T47D (cell line): ENCODE results near the gene PACC1.

ENCODE experiments used
- DNase-seq, 2 experiments: peaks; one replicate each; pipeline versions ENCODE4 v3.0.0 to v3.0.0-alpha.2; 2011 to 2012; ENCODE audit warnings: low read depth in 1 of 2, low spot score in 1 of 2
- JUND ChIP-seq: IDR thresholded peaks from 2 replicates; pipeline ENCODE4 v1.6.1; 2012; ENCODE audit warnings: low read depth
- in situ Hi-C: cut with HindIII; loops from 2 replicates; pipeline ENCODE4 v1.10.0; 2016; ENCODE audit warnings: low sequenced_read_pairs, low pct_unique_long_range_greater_than_20kb

The PACC1 gene

DNA sequence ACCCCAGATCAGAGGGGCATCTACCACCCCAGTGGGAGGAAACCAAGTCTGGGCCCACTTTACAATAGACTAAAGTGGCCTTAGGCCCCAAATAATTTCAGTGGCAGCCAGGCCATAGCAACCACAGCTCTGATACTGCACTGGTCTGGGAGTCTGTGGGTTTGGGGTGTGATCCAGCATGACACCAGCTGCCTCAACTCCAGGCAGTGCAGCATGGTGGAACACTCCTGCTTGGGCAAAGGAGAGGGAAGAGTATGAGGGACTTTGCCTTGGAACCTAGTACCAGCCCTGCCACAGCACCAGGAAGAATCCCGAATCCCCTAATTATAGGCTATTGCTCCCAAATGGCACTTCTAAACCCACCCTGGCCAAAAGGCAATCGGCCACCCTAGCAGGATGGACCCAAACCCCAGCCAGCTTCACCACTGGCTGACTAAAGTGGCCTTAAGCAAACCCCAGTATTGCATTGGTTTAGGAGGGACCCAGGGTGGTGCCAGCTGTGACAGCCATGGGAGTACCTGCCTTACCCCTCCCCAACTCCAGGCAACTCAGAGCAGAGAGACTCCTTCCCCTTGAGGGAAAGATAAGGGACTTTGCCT, 47.1 kb downstream of the PACC1 start:
- no peak for DNase-seq
- no peak for TF ChIP-seq JUND
- in situ Hi-C loops, result no loop called here

DNA sequence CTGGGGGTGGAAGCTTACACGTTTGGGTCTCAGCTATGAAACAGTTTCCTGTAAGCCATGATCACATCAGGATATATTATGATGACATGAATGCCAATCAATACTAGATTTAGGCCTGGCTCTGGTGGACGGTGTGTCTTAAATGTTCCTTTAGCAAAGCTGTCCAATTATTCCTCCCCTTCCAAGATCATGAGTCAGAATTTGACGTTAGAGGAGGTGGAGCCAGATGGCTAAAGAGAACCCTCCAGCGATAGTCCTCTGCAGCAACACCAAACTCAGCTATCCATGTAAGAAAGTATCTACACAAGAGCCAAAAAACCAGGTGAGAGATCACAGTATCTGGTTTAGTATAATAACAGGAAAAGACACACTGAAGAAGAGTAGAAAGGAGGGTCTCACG, 47.8 kb downstream of the PACC1 start:
- in situ Hi-C loops, result no loop called here
- DNase-seq, result no peak
- no peak for TF ChIP-seq JUND

DNA sequence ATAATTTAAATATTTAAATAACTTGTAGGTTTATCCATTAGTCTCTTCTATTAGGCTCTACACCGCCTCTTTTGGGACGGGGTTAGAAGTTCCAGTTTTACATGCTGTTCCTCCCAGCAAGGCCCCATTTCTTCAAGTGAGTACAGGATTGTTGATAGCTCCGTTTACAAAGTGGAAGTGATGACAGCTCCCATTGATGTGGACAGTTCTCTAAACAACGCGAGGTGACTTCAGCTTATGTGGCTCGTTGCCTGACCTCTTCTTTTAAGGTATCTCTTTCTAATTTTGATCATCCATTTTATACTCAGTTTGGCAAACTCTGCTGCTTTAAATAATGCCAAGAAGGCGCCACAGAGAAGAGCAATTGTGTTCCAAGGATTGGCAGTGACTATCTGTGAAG, 49.7 kb downstream of the PACC1 start:
- in situ Hi-C loops, result no loop called here
- TF ChIP-seq JUND, result no peak
- no peak for DNase-seq

DNA sequence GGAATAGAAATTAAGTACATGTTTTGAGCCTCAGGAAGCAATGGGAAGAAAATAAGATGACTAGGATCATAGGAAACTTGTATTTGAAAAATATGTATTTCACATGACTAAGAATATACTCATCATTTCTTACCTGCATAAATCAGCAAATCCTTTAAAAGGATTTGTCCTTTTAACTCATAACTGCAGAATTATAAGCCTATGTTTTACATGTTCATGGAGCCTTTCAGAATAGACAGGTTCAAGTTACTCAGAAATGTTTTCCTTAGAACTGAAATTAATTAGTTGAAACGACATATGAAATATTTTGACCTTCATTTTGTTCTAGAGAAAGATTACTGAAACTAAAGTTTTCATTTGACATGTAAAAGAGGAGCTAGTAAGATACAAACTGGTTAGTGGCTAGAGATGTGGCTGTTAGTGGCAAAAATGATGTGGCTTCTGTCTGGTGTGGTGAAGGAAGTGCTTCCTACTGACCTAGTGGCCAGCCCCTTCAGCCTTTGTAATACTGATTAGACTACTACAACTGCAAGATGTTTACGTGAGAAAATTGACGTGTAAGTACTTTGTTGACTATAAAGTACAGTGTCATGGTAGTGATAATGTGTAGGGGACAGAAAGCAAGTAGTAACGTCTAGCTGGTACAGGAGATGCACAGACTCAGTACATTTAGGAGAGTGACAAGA, 54.7 kb downstream of the PACC1 start:
- no peak for DNase-seq
- in situ Hi-C loops, result no loop called here
- TF ChIP-seq JUND, result no peak

DNA sequence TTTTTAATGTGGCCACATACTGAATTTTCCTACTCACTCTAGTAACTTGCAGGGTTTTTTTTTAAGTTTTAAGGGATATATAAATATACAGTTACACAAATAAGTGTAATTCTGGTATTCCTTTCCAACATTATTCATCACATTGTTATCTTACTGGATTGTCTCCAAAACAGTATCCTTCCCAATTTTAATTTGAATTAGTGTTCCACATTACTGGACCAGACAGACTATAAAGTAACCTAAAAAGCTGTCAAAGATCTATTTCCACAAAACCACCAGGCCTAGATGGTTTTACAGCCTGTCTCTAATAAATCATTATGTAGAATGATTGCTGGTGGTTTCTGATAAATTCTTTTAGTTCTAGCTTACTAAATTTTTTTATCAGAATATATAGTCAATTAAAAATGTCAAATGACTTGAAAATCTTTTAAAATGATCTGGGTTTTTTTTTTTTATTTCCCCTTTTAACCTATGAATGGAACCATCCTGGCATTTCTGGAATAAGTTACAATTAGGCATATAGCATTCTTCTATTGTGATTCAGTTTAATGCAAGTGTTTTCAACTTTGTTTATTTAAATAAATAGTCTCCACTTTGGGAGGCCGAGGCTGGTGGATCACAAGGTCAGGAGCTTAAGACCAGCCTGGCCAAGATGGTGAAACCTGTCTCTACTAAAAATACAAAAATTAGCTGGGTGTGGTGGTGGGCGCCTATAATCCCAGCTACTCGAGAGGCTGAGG, 59.3 kb downstream of the PACC1 start:
- DNase-seq, result no peak
- no peak for TF ChIP-seq JUND
- in situ Hi-C loops, result no loop called here

DNA sequence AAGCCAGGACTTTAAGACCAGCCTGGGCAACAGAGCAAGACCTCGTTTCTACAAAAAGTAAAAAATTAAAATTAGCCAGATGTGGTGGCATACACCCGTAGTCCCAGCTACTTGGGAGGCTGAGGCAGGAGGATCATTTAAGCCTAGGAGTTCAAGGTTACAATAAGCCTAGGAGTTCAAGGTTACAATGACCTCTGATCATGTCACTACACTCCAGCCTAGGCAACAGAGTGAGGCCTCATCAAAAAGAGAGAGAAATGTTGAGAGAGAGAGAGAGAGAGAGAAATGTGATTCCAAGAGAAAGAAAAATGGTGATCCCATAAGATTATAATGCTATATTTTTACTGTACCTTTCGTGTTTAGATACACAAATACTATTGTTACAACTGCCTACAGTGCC, 60.2 kb downstream of the PACC1 start:
- in situ Hi-C loops, result no loop called here
- no peak for DNase-seq
- TF ChIP-seq JUND, result no peak

DNA sequence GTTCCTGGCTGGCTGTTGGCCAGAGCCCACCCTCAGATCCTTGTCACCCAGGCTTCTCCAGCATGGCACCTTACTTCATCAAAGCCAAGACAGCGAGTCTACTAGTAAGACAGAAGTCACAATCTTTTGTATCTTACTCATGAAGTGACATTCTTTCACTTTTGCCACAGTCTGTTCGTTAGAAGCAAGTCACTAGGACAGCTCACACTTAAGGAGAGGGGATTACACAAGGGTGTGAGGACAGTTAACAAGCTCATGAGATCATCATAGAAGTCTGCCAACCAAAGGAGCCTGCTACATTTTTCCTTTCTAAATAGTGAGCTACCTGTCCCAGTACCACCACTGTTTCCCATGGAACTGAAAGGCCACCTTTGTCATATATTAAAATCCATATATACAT, 61.5 kb downstream of the PACC1 start:
- in situ Hi-C loops, result no loop called here
- DNase-seq, result no peak
- TF ChIP-seq JUND, result no peak

DNA sequence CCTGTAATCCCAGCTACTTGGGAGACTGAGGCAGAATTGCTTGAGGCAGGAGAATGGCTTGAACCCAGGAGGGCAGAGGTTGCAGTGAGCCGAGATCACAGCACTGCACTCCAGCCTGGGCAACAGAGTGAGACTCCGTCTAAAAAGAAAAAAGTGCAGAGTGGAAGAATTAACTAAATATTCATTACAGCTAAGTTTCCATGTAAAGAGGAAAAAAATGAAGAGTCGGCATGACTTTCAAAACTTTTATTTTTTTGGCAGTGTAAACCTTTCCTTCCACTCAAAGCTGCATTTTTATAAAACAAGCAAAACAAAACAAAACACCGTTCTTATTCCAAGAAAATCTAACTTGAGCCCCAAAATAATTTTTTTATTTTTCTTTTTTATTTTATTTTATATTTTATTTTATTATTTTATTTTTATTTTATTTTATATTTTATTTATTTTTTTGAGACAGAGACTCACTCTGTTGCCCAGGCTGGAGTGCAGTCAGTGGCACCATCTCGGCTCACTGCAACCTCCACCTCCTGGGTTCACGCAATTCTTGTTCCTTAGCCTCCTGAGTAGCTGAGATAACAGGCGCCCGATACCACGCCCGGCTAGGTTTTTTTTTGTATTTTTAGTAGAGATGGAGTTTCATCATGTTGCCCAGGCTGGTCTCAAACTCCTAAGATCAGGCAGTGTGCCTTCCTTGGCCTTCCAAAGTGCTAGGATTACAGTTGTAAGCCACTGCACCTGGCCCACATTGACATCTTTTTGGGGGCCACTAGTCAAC, 62.9 kb downstream of the PACC1 start:
- DNase-seq, result no peak
- in situ Hi-C loops, result no loop called here
- no peak for TF ChIP-seq JUND

DNA sequence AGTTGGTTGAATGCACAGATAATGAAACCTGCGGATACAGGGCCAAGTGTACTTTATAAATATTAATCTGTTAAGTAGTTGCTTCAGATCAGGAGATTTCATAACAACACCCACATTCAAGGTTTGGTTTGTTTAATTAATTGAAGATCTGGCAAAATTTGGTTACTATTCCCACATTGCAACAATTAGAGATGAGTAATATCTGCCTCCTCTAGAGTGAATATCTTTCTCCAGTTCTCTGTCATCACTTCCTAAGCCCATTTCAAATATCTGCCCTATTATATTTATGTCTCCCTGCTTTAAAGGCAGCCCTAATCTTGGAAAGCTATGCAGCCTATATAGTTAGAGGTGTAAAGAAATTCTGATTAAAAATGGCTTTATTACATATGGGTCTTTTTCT, 68.1 kb downstream of the PACC1 start:
- in situ Hi-C loops, result no loop called here
- no peak for DNase-seq
- TF ChIP-seq JUND, result no peak

DNA sequence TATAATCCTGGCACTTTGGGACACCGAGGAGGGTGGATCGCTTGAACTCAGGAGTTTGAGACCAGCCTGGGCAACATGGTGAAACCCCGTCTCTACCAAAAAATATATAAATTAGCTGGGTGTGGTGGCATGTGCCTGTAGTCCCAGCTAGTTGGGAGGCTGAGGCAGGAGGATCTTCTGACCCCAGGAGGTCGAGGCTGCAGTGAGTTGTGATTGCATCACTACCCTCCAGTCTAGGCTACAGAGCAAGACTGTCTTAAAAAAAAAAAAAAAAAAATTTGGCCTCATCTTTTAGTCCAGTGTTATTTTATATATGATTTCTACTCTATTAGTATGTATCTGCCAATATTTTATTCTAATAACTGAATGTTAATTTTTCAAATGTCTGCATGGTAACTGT, 69.8 kb downstream of the PACC1 start:
- in situ Hi-C loops, result no loop called here
- no peak for DNase-seq
- TF ChIP-seq JUND, result no peak

DNA sequence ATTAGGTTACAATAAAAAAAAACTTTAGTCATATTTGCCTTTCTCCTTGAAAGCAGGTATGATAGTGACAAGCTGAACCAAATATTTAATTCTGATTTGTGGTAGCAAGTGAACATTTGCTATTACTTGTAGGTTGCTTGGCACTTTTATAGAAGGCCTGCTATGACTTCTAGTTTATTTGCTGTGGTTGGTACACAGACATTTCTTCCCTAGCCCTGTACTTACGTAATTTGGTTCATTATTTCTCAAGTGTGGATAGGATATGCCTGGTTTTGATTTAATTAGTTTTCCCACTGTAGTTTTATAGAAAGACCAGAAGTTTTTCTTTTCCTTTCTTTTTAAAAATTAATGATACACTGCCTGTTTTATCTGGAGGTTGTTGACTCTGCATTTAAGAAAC, 73.6 kb downstream of the PACC1 start:
- in situ Hi-C loops, result no loop called here
- TF ChIP-seq JUND, result no peak
- no peak for DNase-seq

DNA sequence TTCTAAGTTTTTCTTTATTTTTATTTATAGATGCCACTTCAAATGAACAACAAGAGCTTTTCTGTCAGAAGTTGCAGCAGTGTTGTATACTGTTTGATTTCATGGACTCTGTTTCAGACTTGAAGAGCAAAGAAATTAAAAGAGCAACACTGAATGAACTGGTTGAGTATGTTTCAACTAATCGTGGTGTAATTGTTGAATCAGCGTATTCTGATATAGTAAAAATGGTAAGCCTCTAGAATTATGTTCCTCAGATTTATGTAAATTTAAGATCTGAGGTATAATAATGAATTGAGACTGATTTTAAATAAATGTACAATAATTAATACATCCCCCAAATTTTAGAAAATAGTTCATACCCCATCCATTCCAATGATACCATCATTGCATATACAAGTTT, 85.6 kb downstream of the PACC1 start:
- DNase-seq, result no peak
- in situ Hi-C loops, result no loop called here
- no peak for TF ChIP-seq JUND

DNA sequence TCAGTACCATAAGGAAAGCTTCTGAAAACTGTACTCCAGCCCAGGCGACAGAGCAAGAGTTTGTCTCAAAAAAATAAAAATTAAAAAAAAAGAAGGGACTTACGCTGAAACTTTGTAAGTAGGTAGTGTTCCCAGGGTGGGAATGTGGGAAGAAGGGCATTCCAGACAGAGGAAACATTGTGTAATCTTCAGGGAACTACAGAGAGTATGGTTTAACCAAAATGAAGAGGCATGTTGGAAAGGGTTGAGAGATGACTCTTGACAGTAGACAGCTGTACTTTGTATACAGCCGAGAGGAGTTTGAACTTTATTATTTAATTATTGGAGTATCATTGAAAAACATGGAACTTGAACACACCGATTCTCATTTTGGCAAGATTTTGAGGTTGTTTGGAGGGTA, 86.4 kb downstream of the PACC1 start:
- in situ Hi-C loops, result no loop called here
- no peak for DNase-seq
- no peak for TF ChIP-seq JUND
